ENCODE measurements around the gene GSTT4.
"Not testable (repeated sequence)": the region's sequence is repeated elsewhere in the genome, so short reads cannot be mapped to it uniquely, and the experiment has no call there.

GSTT4 gene

GRCh38 chr22:24049978-24050377 lies 44.7 kb upstream of the GSTT4 start:
- TF ChIP-seq CTCF (IDR thresholded peaks at IDR 0.05; ENCODE audit: insufficient read depth, low read length, poor library complexity, severe bottlenecking), result no peak
- H3K27me3 ChIP-seq (replicated peaks; ENCODE audit: control insufficient read depth, insufficient read depth, low read length), result no peaks in the 10 kb centered on the region
- peaks cover 16% of the 10 kb centered on the region for H3K36me3 ChIP-seq (ENCODE audit: control insufficient read depth, insufficient read depth, low read length)
- no peak for DNase-seq (ENCODE audit: extremely low read depth, insufficient read length)
- H3K4me3 ChIP-seq (replicated peaks; ENCODE audit: low read depth, low read length), result no peak overlapping the region

GRCh38 chr22:24049211-24049610 lies 44.0 kb upstream of the GSTT4 start:
- TF ChIP-seq CTCF (IDR thresholded peaks at IDR 0.05; ENCODE audit: insufficient read depth, low read length, poor library complexity, severe bottlenecking), result no peak
- H3K4me3 ChIP-seq (replicated peaks; ENCODE audit: low read depth, low read length), result no peak overlapping the region

DNA sequence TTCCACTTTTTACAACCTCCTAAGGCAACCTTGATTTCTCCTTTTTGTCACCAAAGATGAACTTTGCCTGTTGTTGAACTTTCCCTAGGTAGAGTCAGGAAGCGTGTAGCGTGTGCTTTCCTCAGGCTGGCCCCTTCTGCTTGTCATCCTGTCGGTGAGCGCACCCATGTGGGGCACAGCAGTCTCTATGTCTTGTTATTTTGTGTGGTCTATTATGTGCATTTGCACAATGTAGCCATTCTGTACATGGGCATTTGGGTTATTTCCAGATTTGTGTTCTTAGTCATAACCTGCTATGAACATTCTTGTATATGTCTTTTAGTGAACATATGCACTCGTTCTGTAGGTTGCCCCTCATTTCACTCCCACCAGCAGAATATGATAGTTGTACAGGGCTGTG lies 40.8 kb upstream of the GSTT4 start:
- Histone ChIP-seq H3K27me3 (replicated peaks; ENCODE audit: control insufficient read depth, insufficient read depth, low read length) (no peaks in the 10 kb centered on the region), H3K36me3 (ENCODE audit: control insufficient read depth, insufficient read depth, low read length) (peaks cover 16% of the 10 kb centered on the region), H3K4me3 (replicated peaks; ENCODE audit: low read depth, low read length) (no peak overlapping the region)
- peak; percentile 8 for TF ChIP-seq CTCF (IDR thresholded peaks at IDR 0.05; ENCODE audit: insufficient read depth, low read length, poor library complexity, severe bottlenecking)
- peak; percentile 23 for DNase-seq (ENCODE audit: extremely low read depth, insufficient read length)

More at GRCh38 chr22:24049211-24049610, 44.0 kb upstream of the GSTT4 start:
- DNase-seq (ENCODE audit: extremely low read depth, insufficient read length), result no peak
- no peaks in the 10 kb centered on the region for H3K27me3 ChIP-seq (replicated peaks; ENCODE audit: control insufficient read depth, insufficient read depth, low read length)
- H3K36me3 ChIP-seq (ENCODE audit: control insufficient read depth, insufficient read depth, low read length), result peaks cover 12% of the 10 kb centered on the region

DNA sequence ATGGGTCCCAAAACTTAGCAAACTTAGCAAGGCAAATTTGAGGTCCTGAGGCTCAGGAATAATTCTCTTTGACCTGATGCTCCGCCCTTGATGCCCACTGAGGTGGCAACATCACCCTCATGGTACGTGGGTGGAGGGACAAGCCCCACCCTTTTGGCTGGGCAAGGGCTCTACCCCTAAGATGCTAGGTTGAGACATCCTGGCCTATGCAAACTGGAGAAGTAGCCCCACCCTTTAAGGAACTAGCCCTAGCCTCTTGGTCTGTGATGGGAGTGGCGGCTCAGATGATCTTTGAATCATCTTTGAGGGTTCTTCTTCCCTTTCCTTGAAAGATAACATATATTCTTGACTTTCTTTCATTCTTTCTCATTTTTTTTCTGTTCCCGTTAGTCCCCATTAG lies 38.7 kb upstream of the GSTT4 start:
- DNase-seq (ENCODE audit: extremely low read depth, insufficient read length), result no peak
- no peak overlapping the region for H3K4me3 ChIP-seq (replicated peaks; ENCODE audit: low read depth, low read length)
- H3K27me3 ChIP-seq (replicated peaks; ENCODE audit: control insufficient read depth, insufficient read depth, low read length), result no peaks in the 10 kb centered on the region
- TF ChIP-seq CTCF (IDR thresholded peaks at IDR 0.05; ENCODE audit: insufficient read depth, low read length, poor library complexity, severe bottlenecking), result no peak
- H3K36me3 ChIP-seq (ENCODE audit: control insufficient read depth, insufficient read depth, low read length), result peaks cover 13% of the 10 kb centered on the region

GRCh38 chr22:24043465-24043864 lies 38.2 kb upstream of the GSTT4 start:
- H3K36me3 ChIP-seq (ENCODE audit: control insufficient read depth, insufficient read depth, low read length), result peaks cover 17% of the 10 kb centered on the region

DNA sequence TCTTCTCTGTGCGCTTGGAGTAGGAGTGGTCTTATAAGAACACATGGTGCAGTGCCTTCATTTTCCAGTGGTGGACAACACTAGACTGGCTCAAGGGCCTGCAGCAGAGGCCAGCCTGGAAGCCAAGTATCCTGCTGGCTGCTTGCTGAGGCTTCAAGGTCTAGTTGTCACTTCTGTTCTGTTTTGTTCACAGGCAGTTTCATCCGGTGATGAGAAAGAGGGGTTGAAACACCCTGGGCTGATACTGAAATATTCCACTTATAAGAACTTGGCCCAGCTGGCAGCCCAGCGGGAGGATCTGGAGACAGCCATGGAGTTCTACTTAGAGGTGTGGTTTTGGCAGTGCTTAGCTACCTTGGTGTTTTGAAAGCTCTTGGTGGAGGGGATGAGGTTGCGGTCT lies 35.7 kb upstream of the GSTT4 start:
- no peak for DNase-seq (ENCODE audit: extremely low read depth, insufficient read length)
- TF ChIP-seq CTCF (IDR thresholded peaks at IDR 0.05; ENCODE audit: insufficient read depth, low read length, poor library complexity, severe bottlenecking), result no peak
- H3K27me3 ChIP-seq (replicated peaks; ENCODE audit: control insufficient read depth, insufficient read depth, low read length), result no peaks in the 10 kb centered on the region
- H3K4me3 ChIP-seq (replicated peaks; ENCODE audit: low read depth, low read length), result no peak overlapping the region
- peaks cover 26% of the 10 kb centered on the region for H3K36me3 ChIP-seq (ENCODE audit: control insufficient read depth, insufficient read depth, low read length)

More at GRCh38 chr22:24043465-24043864, 38.2 kb upstream of the GSTT4 start:
- not testable (repeated sequence) for H3K4me3 ChIP-seq (replicated peaks; ENCODE audit: low read depth, low read length); DNase-seq (ENCODE audit: extremely low read depth, insufficient read length); H3K27me3 ChIP-seq (replicated peaks; ENCODE audit: control insufficient read depth, insufficient read depth, low read length)
